ENCODE data around the gene ANGEL2.

The ANGEL2 gene

GRCh38 chr1:212951126-212951946 lies 64.3 kb downstream of the ANGEL2 start (continued):
- TF ChIP-seq, protein P1, sequence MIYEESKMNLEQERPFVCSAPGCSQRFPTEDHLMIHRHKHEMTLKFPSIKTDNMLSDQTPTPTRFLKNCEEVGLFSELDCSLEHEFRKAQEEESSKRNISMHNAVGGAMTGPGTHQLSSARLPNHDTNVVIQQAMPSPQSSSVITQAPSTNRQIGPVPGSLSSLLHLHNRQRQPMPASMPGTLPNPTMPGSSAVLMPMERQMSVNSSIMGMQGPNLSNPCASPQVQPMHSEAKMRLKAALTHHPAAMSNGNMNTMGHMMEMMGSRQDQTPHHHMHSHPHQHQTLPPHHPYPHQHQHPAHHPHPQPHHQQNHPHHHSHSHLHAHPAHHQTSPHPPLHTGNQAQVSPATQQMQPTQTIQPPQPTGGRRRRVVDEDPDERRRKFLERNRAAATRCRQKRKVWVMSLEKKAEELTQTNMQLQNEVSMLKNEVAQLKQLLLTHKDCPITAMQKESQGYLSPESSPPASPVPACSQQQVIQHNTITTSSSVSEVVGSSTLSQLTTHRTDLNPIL (CRISPR knock-in tag; IDR thresholded peaks at IDR 0.05; ENCODE audit: low read depth), result no peak
- no peak for TF ChIP-seq CSRNP3 (CRISPR knock-in tag; IDR thresholded peaks at IDR 0.05)
- TF ChIP-seq TCF4 (CRISPR knock-in tag; IDR thresholded peaks at IDR 0.05; ENCODE audit: borderline replicate concordance), result no peak
- TF ChIP-seq ISL1 (CRISPR knock-in tag; IDR thresholded peaks at IDR 0.05), result no peak
- no peak for TF ChIP-seq GLIS3 (CRISPR knock-in tag; IDR thresholded peaks at IDR 0.05)
- TF ChIP-seq CSDC2 (CRISPR knock-in tag; IDR thresholded peaks at IDR 0.05), result no peak
- TF ChIP-seq SNAI2 (CRISPR knock-in tag; IDR thresholded peaks at IDR 0.05), result no peak
- no peak for TF ChIP-seq ZFP3 (CRISPR knock-in tag; IDR thresholded peaks at IDR 0.05)
- TF ChIP-seq ESRRG (CRISPR knock-in tag; IDR thresholded peaks at IDR 0.05), result no peak
- no peak for TF ChIP-seq ZNF565 (CRISPR knock-in tag; conservative IDR thresholded peaks at IDR 0.05; ENCODE audit: low read depth)

GRCh38 chr1:212950243-212951125 lies 65.2 kb downstream of the ANGEL2 start, which contains the start of gene VASH2:
Gene VASH2 (plus strand): TSS chr1:212950541. CDS start chr1:212951543, 1,002 bp downstream.
- peak; percentile 99 for ATAC-seq
- TF ChIP-seq SNAI2 (CRISPR knock-in tag; IDR thresholded peaks at IDR 0.05) (no peak), TSHZ2 (CRISPR knock-in tag; IDR thresholded peaks at IDR 0.05) (no peak), ARNTL (CRISPR knock-in tag; IDR thresholded peaks at IDR 0.05; ENCODE audit: borderline replicate concordance, low read depth) (no peak), ZNF565 (CRISPR knock-in tag; conservative IDR thresholded peaks at IDR 0.05; ENCODE audit: low read depth) (no peak), ISL1 (CRISPR knock-in tag; IDR thresholded peaks at IDR 0.05) (no peak), BACH2 (CRISPR knock-in tag; IDR thresholded peaks at IDR 0.05; ENCODE audit: borderline replicate concordance) (no peak), TOX (CRISPR knock-in tag; IDR thresholded peaks at IDR 0.05; ENCODE audit: borderline replicate concordance) (no peak), OSR1 (CRISPR knock-in tag; IDR thresholded peaks at IDR 0.05) (no peak), CSRNP3 (CRISPR knock-in tag; IDR thresholded peaks at IDR 0.05) (no peak), ZFP3 (CRISPR knock-in tag; IDR thresholded peaks at IDR 0.05) (no peak), TCF4 (CRISPR knock-in tag; IDR thresholded peaks at IDR 0.05; ENCODE audit: borderline replicate concordance) (no peak), ZC3H10 (CRISPR knock-in tag; IDR thresholded peaks at IDR 0.05) (no peak), GLIS3 (CRISPR knock-in tag; IDR thresholded peaks at IDR 0.05) (no peak)
- TF ChIP-seq, protein P1 (CRISPR knock-in tag; IDR thresholded peaks at IDR 0.05; ENCODE audit: low read depth), result no peak

DNA sequence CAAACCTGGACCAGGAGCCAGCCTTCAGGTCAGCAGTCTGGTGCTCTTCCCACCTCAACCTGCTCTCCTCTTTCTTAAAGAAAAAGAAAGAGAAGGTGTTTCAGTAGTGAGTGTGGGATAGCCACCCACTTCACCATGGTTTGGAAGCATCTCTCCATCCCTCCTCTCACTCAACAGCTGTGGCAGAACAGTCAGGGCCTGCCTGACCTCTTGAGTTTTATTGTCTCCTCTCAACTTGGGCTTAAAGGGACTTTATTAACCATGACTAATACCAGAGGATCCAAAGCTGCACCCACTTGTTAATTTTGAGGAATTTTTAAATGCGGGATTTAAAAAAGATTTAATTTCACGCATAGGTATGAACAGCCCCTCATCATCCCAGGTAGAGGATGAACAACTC lies 65.9 kb downstream of the ANGEL2 start:
- no peak for ATAC-seq
- TF ChIP-seq BACH2 (CRISPR knock-in tag; IDR thresholded peaks at IDR 0.05; ENCODE audit: borderline replicate concordance) (no peak), ZNF8 (CRISPR knock-in tag; IDR thresholded peaks at IDR 0.05) (no peak), ARNTL (CRISPR knock-in tag; IDR thresholded peaks at IDR 0.05; ENCODE audit: borderline replicate concordance, low read depth) (no peak), ISL1 (CRISPR knock-in tag; IDR thresholded peaks at IDR 0.05) (no peak), ZNF70 (CRISPR knock-in tag; IDR thresholded peaks at IDR 0.05) (no peak), CSDC2 (CRISPR knock-in tag; IDR thresholded peaks at IDR 0.05) (no peak), RARB (CRISPR knock-in tag; IDR thresholded peaks at IDR 0.05) (no peak), ZFP3 (CRISPR knock-in tag; IDR thresholded peaks at IDR 0.05) (no peak), SNAI2 (CRISPR knock-in tag; IDR thresholded peaks at IDR 0.05) (no peak), PATZ1 (CRISPR knock-in tag; IDR thresholded peaks at IDR 0.05; ENCODE audit: borderline replicate concordance) (no peak), OSR1 (CRISPR knock-in tag; IDR thresholded peaks at IDR 0.05) (no peak), TOX (CRISPR knock-in tag; IDR thresholded peaks at IDR 0.05; ENCODE audit: borderline replicate concordance) (no peak), TSHZ2 (CRISPR knock-in tag; IDR thresholded peaks at IDR 0.05) (no peak)
